Thyroid gland (tissue), 4 donors: ENCODE measurements around the gene HDAC7. TPM values are rescaled to one million over a fixed set of nuclear protein-coding genes. Genes with fewer than 3 reads are reported as not detected.

Experiments used
- DNase-seq, 2 donors: peaks; one replicate each; pipeline ENCODE4 v3.0.0-alpha.2; 2019
- H3K27ac ChIP-seq, 3 donors: fragments of 200-600 bp; sonication (generic); 1 replicate in 2 of 3; 2 replicates in 1 of 3; pipeline ENCODE4 v1.5.1; 2016 to 2019; ENCODE audit warnings: mild to moderate bottlenecking in 1 of 3, moderate library complexity in 1 of 3
- H3K27me3 ChIP-seq: fragments of 200-600 bp; sonication (generic); one replicate; pipeline ENCODE4 v1.5.1; 2019
- H3K36me3 ChIP-seq, 2 donors: fragments of 200-600 bp; sonication (generic); one replicate each; pipeline ENCODE4 v1.5.1; 2016 to 2019
- H3K4me1 ChIP-seq, 2 donors: fragments of 200-600 bp; sonication (generic); one replicate each; pipeline ENCODE4 v1.5.1; 2017 to 2019
- H3K4me3 ChIP-seq, 3 donors: fragments of 200-600 bp; sonication (generic); replicated peaks in 1 of 3; 1 replicate in 2 of 3; 2 replicates in 1 of 3; pipeline ENCODE4 v1.5.1; 2016; ENCODE audit warnings: mild to moderate bottlenecking in 1 of 3
- H3K9me3 ChIP-seq: fragments of 200-600 bp; sonication (generic); one replicate; pipeline ENCODE4 v1.5.1; 2017
- CTCF ChIP-seq, 6 experiments: fragments of 200-600 bp in 3 of 6; fragments of 450-650 bp in 3 of 6; sonication (generic) in 3 of 6; IDR thresholded peaks; one replicate each; pipeline ENCODE4 v1.5.1; 2016 to 2019; ENCODE audit warnings: antibody characterized with exemption in 6 of 6, mild to moderate bottlenecking in 2 of 6, inconsistent platforms in 1 of 6, moderate library complexity in 1 of 6
- POLR2A ChIP-seq, 2 donors: fragments of 450-650 bp; IDR thresholded peaks; one replicate each; pipeline ENCODE4 v1.6.1; 2017; ENCODE audit warnings: antibody characterized with exemption in 2 of 2, mild to moderate bottlenecking in 2 of 2, moderate library complexity in 1 of 2
- WGBS, 2 donors: methylation state at CpG; one replicate each; pipeline ENCODE4 v1.1.5; 2017; 5-methylcytosine and 5-hydroxymethylcytosine counted together
- intact Hi-C: fragments of 100-400 bp; cut with DNase I; formaldehyde crosslinking; loops from one replicate; pipeline ENCODE4 v1.15.1; 2023
- total RNA-seq, 4 donors: library from RNA; depleted of rRNA; stranded (reverse); fragments of >200 nt; gene quantifications; one replicate each; pipeline ENCODE4 v1.2.3, GENCODE V29; 2016

The HDAC7 gene
- total RNA-seq, 4 donors from 2014 or later, result 44.5 to 61.9 (median 52.6) TPM

- DNase-seq, result peak; percentile 35 to 58
- H3K4me1 ChIP-seq, result peaks cover 9 to 17% of the 10 kb centered on the region in 2 donors
- H3K27ac ChIP-seq, result peak overlapping the region in 2 of 3 donors; percentile 19 to 28
- no peaks in the 10 kb centered on the region for H3K9me3 ChIP-seq
- TF ChIP-seq CTCF (IDR thresholded peaks at IDR 0.05) (no peak), POLR2A (IDR thresholded peaks at IDR 0.05) (no peak)
- no peaks in the 10 kb centered on the region for H3K36me3 ChIP-seq
- WGBS, 2 donors, result 43 to 51% methylated on average over 3 of the region's 3 CpGs
- no peaks in the 10 kb centered on the region for H3K27me3 ChIP-seq
- H3K4me3 ChIP-seq, result no peak overlapping the region
- intact Hi-C loops, result loop anchor here (10.0 kb wide), 1 partner anchor 51 kb away; no protein-coding TSS in a partner anchor
Observed at GRCh38 chr12:47835831-47836155, 16.1 kb upstream of the HDAC7 start.

GRCh38 chr12:47835006-47835830, 15.5 kb upstream of the HDAC7 start:
- no peak for DNase-seq
- Histone ChIP-seq H3K27ac (peak overlapping the region in 2 of 3 donors; percentile 19 to 28), H3K36me3 (no peaks in the 10 kb centered on the region), H3K4me3 (no peak overlapping the region), H3K9me3 (no peaks in the 10 kb centered on the region), H3K4me1 (peaks cover 9 to 17% of the 10 kb centered on the region in 2 donors), H3K27me3 (no peaks in the 10 kb centered on the region)
- intact Hi-C loops, result loop anchor here (10.0 kb wide), 1 partner anchor 50 kb away; no protein-coding TSS in a partner anchor
- WGBS, 2 donors, result 74 to 79% methylated on average over 11 to 12 of the region's 12 CpGs
- no peak for TF ChIP-seq CTCF (IDR thresholded peaks at IDR 0.05)
- TF ChIP-seq POLR2A (IDR thresholded peaks at IDR 0.05), result no peak

- Histone ChIP-seq H3K27me3 (no peaks in the 10 kb centered on the region), H3K4me1 (peaks cover 13 to 26% of the 10 kb centered on the region in 2 donors), H3K36me3 (no peaks in the 10 kb centered on the region), H3K4me3 (no peak overlapping the region), H3K27ac (no peak overlapping the region), H3K9me3 (no peaks in the 10 kb centered on the region)
- intact Hi-C loops, result loop anchor here (10.0 kb wide), 1 partner anchor 50 kb away; no protein-coding TSS in a partner anchor
- TF ChIP-seq CTCF (IDR thresholded peaks at IDR 0.05), result no peak
- TF ChIP-seq POLR2A (IDR thresholded peaks at IDR 0.05), result no peak
- WGBS, 2 donors, result 88 to 94% methylated on average over 8 of the region's 8 CpGs
- no peak for DNase-seq
Observed at GRCh38 chr12:47834199-47834903, 14.6 kb upstream of the HDAC7 start.

DNA sequence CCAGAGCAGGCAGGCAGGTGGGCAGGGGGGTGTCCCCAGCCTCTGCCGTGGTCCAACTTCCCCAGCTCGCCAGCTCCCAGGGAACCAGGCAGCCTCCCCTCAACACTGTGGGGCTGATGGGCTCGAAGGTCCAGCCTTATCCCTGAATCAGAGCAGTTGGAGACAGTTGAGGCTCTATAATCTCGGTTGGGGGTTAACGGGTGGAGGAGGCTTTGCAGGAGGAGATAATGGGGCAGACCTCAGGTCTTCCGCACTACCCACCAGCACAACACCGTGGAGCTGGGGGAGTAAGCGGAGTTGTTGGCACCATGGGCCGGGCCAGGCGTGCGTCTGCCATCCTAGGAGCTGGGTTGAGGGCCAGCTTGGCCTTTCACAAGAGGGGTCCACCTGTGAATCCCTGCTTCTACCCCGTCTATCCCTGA, 13.9 kb upstream of the HDAC7 start:
- intact Hi-C loops, result loop anchor here (10.0 kb wide), 1 partner anchor 49 kb away; no protein-coding TSS in a partner anchor
- Histone ChIP-seq H3K4me1 (peaks cover 21 to 33% of the 10 kb centered on the region in 2 donors), H3K4me3 (no peak overlapping the region), H3K27me3 (no peaks in the 10 kb centered on the region), H3K36me3 (no peaks in the 10 kb centered on the region), H3K9me3 (no peaks in the 10 kb centered on the region), H3K27ac (no peak overlapping the region)
- DNase-seq, result no peak
- 90 to 93% methylated on average over 11 to 12 of the region's 12 CpGs for WGBS, 2 donors
- no peak for TF ChIP-seq POLR2A (IDR thresholded peaks at IDR 0.05)

GRCh38 chr12:47832263-47832933, 12.7 kb upstream of the HDAC7 start:
- Histone ChIP-seq H3K4me3 (no peak overlapping the region), H3K27me3 (no peaks in the 10 kb centered on the region), H3K9me3 (no peaks in the 10 kb centered on the region), H3K36me3 (no peaks in the 10 kb centered on the region), H3K27ac (no peak overlapping the region), H3K4me1 (peaks cover 29 to 45% of the 10 kb centered on the region in 2 donors)
- TF ChIP-seq CTCF (IDR thresholded peaks at IDR 0.05), result no peak
- no peak for TF ChIP-seq POLR2A (IDR thresholded peaks at IDR 0.05)
- 84% methylated on average over 12 to 13 of the region's 13 CpGs for WGBS, 2 donors
- no peak for DNase-seq
- intact Hi-C loops, result loop anchor here (10.0 kb wide), 1 partner anchor 48 kb away; no protein-coding TSS in a partner anchor
